T follicular helper cell (primary cell): Measurements from ENCODE around the gene C1orf174.

Experiments used
- DNase-seq: peaks from one replicate; pipeline ENCODE4 v3.0.0-alpha.2; 2020; ENCODE audit warnings: low read depth
- total RNA-seq, 2 experiments: gene quantifications; one replicate each; lab custom pipeline; 2026; lab: John Stamatoyannopoulos, UW

C1orf174 gene
- 52.0 to 56.3 reads per million in 2 experiments for total RNA-seq

DNA sequence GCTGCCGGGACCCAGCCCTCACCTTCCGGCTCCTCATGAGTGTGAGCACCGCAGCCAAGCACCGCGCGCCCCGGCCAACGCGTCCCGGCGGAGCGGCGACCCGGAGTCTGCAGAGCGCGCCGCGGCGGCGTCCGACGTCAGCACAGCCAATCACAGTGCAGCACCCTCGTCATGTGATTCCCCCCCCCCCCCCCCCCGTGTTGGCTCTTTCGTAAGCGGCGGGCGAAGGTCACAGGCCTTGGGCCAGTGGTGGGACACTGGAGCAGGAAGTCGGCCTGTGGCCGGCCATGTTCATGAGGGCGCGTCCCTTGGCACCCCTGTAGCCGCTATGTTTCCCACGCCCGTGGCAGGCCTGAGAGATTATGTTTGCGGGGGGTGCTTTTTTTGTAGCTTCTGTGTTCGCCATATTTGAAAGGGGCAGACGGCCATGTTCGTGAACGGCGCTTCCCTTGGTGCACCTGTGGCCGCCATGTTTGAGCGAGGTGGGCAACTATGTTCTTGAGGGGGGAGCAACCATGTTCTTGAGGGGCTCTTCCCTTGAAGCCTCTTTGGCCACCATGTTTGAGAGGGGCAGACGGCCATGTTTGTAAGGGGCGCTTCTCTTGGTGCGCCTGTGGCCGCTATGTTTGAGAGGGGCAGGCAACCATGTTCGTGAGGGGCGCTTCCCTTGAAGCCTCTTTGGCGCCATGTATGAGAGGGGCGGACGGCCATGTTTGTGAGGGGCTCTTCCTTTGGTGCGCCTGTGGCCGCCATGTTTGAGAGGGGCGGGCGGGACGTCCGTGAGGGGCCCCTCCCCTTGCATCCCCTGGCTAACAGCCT lies at the start of gene C1orf174:
TSS of gene C1orf174 (minus strand) at position 123 of the 819 bp plus-strand sequence. CDS start at position 37, 86 bp downstream.
- peak; percentile 93 for DNase-seq

DNA sequence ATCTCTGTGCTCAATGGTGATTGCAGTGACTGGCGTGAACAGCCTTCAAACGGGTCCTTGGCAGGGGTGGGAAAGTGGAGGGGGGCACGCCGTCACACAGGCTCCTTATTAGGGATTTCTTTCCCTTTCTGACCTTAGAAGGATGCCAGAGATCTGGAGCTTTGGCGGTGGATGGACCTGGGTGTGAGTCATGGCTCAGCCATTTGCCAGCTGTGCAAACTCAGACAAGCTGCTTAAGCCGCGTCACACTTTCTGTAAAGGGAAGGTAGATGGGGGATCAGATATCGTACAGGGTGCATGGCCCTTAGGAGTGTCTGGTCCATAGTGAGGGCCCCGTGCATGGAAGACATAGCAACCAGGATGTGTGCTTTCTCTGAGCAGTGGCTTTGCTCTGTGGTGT lies 48.3 kb upstream of the C1orf174 start:
- no peak for DNase-seq

DNA sequence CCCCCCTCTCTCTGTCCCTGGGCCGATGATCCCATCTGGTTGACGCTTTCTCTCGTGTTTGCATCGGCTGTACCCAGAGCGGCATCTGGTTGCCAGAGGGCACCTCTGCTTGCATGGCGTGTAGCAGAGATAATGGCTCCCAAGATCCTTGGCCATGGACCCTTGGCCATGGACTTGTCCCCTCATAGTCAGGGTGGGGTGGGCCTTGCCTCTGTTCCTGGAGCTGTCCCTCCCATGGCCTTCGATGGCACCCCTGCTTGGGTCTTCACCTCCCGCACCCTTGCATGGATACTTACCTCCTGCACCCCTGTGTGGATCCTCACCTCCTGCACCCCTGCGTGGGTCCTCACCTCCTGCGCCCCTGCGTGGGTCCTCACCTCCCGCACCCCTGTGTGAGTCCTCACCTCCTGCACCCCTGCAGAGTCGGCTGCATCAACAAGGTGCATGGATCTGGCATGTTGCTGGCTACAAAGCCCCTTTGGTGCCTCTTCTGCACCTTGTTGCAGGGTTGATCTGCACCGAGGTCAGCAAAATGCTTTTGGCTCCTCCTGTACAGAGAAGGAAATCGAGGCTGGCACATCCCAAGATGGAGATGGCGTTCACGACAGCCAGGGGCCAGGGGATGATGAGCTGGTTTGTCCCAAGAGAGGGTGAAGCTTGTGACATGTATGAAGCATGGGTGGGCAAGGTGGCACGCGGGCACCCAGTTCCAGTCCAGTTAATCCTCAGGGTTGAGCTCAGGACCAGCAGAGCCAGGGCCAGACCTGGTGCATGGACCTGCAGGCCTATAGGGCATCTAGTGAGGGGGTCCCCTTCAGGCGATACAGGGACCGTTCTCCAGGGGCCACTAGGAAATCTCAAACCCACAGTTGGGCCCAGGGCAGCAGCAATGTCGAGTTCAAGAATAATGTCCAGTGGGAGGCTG lies 46.1 kb upstream of the C1orf174 start:
- no peak for DNase-seq

DNA sequence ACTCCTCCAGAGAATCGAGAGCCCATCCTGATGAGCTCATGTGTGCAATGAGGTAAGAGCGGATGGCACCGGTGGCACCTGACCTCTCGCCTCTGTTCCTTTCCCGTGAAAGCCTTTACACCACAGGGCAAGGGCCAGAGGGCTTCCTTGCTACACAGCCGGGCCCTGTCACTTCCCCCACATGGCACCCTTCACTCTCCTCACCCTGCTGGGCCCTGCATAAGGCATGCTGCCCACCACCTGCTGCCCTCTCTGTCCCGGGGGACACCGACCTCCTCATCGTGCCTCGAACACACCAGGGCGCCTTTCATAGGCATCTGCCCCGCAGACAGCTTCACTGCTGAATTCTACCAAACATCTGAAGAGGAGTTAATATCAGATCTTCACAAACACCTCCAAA lies 45.1 kb upstream of the C1orf174 start:
- no peak for DNase-seq

DNA sequence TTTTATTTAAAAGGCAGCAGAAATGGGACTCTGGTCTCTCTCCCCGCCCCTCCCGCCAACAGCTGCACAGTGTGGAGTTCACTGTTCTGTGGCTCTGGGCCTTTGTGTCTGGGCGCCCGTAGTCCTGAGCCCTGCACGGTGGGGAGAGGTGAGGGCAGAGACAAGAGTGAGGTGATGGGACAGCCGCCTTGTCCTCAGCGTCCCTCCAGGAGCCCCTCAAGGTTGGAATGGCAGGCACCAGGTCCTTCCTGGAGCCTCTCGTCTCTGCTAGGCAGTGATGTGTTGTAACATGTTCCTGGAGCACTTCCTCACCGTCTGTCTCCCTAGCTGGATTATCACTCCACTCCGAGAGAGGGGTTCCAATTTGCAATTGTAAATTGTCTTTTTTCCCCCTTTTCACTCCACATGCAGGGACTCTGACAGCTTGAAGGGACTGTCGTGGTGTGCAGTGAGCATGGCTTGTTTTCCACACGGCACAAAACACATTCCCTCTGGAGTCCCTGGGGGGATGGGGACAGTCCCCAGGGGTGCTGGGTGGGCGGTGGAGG lies 44.6 kb upstream of the C1orf174 start:
- DNase-seq: no peak

DNA sequence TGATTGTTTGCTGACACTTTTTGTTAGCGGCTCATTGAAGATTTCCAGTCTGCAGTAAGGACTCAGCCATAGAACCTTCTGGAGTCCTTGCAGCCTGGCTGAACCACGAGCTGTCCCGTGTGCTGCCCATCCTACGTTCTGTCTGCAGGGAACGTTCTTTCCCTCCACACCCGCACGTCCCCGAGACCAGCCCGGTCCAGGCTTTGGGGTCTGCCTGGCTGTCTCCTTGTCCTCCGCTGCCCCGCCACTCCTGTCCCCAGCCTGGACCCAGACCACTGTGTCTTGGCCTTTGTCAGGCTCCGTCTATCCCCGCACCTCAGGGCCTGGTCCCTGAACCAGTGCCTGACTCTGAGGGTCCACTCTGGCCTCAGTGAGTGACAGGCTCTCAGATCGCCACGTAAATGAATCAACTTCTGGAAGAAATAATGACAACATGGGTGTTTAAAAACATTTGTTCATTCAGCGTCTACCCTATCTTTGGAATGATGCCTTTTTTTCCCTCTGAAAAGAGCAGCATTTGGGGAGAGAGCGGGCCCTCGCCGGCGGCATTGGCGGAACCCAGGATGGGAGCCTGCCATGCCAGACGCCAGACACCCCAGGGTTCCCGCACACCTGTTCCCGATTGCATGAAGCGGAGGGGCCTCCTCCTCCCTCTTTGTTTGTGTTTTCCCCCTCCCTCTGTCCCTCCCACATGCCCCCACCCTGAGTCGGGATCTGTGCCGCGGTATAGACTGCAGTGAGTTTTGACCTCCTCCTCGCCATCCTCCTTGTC lies 43.9 kb upstream of the C1orf174 start:
- DNase-seq: no peak

DNA sequence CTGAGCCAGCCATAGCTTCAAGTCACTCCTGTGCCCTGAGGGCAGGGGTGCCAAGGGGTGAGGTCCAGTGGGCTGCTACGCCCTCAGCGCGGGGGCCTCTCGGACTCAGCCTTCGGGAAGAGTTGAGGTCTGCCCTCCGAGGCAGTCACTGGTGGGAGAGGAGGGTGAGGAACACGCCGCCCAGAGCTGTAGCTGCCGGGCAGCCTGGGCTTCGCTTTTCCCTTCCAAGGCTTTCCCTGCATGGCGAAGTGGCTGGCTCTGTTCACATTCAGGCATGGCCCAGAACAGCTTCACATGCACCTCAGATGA lies 43.0 kb upstream of the C1orf174 start:
- DNase-seq: no peak

DNA sequence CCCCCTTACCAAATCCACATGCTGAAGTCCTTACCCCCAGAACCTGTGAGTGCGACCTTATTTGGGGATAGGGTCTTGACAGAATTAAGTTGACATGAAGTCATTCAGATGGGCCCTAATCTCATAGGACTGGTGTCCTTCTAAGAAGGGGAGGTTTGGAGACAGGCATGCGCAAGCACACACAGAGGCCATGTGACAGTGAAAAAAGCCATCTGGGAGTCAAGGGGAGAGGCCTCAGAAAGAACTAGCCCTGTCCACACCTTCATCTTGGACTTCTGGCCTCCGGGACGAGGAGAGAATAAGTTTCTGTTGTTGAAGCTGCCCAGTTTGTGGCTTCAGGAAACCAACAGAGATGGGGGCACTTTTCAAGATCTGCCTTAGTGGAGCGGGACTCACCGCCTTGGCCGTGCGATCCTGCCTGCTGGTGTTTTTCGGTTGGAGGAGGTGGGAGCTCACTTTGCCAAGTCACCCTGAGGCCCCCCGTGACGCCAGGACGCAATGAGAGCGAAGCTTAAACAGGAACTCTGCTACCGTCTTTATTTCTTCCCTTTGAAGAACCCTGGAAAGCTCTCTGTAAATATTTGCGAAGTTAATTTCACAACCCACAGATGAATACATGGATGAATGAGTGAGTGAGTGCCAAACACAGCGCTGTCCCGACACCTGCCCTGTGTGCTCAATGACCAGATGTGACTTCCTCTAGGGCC lies 42.5 kb upstream of the C1orf174 start:
- DNase-seq: no peak

DNA sequence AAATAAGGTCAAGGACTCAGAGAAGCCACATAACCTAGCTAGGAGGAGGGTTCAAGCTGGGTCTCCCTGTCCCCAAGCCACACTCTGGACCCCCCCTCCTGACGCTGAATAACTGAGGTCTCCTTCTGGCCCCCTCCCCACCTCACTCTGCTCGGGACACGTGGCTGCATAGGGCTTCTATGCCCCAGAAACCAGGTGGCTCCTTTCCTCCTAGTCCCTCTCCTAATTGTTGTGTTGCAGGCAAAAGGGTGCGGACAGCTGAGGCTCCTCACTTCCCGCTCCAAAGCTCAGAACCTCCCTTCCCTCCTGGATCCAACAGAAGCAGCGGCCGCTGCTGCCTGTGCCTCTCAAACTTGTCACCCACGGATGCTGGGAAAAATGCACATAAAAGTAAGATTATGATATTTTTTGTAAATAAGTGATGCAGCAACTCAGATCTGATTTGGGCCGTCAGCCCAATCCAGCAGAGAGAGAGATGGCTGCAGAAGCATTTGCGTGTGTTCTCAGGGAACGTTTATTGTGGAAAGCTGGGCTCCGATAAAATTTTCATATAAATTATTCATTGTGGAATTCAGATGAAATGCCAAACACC lies 40.8 kb upstream of the C1orf174 start:
- DNase-seq: no peak

DNA sequence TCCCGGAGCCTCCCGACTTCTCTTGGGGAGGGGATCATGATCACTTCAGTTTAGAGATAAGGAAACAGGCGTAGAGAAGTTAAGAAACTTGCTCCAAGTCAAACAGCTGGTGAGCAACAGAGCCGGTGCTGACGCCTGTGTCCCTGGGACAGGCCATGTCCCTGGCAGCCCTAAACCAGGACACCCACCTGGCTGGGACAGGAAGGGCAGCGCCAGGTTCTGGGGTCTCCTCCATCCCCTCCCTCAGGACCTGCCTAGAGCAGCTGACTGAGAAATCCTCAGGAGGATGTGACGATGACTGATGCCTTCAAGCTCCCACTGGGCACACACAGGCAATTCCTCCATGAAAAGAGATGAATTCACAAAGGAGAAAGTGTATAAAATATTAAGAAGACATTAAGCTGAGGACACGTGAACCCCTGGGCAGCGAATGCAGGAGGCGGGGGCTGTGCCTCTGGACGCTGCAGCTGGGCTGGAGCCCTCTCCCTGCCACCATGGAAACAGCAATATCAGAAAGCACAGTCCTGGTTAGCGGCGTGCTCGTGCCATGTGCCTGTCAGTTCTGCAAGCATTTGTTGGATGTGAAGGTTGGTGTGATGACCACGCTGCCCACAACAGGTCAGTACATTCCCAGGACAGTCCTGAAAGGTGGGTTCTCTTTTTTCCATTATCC lies 40.1 kb upstream of the C1orf174 start:
- no peak for DNase-seq

DNA sequence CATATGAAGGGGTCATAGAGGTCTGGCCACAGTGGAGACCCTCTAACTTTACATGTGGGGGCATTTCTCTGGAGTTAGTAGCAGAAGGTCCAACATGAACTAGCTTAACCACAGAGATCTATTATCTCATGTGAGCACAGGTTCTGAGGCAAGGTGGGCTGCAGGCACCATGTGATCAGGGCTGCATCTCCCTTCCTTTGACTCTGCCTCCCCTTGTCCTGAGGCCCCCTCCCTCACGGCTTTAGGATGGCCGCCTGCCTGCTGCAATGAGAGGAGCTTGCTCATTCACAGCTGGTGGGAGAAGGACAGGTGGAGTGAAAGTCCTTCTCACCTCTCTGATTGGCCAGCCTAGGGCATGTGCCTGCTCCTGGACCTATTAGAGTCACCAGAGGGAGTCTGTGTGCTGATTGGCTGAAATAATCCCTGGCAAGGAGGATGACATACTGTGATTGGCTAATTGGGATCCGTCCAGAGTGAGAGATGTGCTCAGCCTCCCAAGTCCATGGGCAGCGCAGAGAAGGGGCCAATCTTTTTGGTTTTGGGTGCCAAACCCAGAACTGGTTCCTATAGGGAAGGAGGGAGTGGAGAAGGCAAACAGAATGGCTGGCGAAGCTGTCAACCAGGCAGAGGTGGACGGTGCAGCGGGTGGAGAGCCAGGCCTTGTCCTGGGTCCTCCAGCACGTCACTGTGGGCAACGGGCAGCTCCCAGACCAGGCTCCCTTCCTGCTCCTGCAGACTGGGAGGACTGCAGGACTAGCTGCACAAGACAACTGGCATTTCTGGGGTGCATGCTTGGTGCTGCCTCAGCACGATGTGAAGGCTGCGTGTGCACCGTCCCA lies 39.4 kb upstream of the C1orf174 start:
- DNase-seq: no peak

DNA sequence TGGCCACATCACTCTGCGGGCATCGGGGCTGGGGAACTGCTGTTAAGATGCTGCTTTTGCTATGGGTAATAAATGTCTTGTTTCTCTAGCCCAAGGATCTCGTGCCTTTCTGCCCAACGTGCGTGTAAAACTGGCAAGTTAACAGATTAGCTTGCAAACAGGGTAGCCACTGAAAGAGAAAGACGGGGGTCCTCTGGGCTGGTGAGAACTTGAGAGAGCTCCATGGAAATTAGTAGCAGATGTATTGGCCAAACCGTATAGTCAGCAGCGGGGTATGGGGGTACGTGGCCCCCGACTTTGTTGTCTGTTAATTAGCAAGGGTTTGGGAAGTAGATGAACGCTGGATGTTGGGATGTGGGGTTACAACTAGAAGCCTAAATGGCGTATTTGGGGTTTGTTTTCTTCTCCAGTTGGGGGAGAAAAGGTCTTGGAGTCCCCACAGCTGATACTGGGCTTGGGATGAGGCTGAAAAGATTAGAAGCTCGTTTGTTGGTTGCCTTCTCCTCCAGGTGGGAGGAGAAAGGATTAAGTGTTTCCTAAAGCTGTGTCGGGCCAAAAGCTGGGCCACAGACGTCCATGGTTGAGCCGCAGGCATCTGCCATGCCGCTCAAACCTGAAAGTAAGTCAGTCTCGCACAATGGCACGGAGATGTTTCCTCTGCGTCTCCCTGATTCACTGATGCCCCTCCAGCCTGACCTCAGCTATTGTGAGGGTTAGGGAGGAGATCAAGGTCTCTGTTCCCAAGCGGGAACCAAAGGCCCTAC lies 32.3 kb upstream of the C1orf174 start:
- no peak for DNase-seq

DNA sequence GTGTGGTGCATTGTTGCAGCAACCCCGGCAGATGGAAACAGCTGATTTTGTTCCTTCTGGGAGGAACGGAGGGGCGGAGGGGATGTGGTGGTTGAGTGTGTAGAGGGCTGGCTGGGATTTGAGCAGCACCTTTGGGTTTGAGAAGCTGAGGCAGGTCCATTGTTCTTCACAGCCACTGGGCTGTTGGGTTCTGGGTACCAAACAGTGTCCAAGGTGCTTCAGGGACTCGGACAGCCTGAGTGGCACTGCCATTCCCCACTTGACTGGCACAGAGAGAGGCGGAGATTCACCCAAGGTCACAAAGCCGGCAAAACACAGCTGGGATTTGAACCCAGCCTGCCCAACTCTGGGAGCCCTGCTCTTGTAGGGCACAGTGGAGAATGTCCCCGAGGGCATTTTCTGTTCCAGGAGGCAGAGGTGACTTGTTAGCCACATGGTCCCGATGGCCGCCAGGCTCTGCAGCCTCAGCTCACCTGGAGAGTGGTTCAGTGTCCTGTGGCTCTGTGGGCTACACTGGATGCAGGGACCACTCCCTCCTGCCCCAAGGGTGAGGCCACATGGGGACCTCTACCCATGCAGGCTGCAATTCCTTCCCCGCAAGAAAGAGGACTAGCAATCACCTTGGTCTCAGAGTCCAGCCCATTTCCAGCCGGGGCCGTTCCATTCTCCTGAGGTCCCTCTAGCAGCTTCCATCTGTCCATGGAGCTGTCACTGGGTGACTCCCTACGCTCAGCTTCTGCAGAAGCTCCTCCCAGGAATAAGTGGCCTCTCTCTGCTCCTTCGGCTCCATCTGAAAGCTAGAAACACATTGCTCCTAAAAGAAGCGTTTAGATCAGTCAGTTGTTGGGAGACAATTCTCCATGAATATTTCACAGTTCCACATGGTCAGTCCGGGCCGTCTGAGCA lies 31.2 kb upstream of the C1orf174 start:
- DNase-seq: no peak

DNA sequence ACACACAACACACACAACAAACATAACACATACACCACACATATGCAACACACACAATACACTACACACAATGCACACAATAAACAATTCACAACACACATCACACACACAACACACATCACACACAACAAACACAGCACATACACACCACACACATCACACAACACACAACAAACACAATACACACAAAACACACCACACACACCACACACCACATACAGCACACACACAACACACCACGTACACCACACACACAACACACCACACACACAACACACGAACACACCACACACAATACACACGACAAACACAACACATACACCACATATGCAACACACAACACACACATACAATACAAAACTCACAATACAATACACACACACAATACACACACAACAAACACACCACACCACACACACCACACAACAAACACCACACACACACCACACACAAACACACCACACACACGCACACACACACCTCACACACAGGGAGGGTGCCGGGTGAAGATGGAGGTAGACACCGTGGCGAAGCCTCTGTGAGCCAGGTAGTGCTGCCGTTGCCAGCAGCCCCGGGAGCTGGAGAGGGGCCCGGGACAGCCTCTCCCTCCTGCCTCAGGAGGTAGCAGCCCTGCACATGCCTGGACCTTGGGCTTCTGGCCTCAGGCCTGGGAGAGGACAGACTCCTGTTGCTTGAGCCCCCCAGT lies 30.4 kb upstream of the C1orf174 start:
- DNase-seq: no peak

DNA sequence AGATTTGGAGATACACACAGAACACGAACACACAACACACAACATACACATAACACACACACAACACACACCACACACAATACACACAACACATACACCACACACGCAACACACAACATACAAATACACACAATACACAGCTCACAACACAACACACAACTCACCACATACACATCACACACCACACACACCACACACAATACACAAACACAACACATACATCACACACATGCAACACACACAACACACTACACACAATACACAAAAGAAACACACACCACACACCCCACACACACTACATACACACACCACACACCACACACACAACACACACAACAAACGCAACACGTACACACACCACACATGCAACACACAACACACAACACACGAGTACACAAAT lies 29.1 kb upstream of the C1orf174 start:
- DNase-seq: no peak

DNA sequence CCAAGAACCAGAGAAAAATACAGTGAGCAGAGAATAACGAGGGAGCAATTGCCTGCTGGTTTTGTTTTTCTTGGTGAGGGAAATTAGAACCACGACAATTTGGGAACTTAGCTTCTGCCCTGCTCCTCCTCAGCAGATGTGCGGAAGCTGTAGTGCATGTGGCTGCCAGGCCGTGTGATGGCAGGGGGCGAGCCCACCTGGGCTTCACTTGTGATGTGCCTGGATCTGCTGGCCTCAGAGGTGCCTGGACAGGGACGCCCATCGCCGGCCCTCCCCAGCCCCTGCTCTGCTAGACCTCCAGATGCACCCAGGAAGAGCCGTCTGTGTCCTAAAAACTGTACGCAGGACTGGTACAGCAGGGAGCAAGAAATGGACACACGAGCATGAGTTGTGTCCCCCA lies 28.5 kb upstream of the C1orf174 start:
- DNase-seq: no peak

DNA sequence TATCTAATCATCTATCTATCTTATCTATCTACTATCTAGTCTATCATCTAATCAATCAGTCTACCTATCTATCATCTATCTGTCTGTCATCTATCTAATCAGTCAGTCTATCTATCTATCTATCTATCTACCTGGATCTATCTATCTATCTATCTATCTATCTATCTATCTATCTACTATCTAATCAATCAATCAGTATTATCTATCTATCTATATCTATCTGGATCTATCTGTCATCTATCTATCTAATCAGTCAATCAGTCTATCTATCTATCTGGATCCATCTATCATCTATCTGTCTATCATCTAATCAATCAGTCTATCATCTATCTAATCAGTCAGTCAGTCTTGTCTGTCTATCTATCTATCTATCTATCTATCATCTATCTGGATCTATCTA lies 26.9 kb upstream of the C1orf174 start:
- no peak for DNase-seq
